Measurements from ENCODE around the gene SESTD1. TPM values are rescaled to one million over a fixed set of nuclear protein-coding genes. Genes with fewer than 3 reads are reported as not detected.

The SESTD1 gene
- total and polyA plus RNA-seq, 2 of the 8 experiments (the other 6 are each of a cell fraction or from before 2014, with no cell fraction given), result 5.2 to 49.6 TPM

DNA sequence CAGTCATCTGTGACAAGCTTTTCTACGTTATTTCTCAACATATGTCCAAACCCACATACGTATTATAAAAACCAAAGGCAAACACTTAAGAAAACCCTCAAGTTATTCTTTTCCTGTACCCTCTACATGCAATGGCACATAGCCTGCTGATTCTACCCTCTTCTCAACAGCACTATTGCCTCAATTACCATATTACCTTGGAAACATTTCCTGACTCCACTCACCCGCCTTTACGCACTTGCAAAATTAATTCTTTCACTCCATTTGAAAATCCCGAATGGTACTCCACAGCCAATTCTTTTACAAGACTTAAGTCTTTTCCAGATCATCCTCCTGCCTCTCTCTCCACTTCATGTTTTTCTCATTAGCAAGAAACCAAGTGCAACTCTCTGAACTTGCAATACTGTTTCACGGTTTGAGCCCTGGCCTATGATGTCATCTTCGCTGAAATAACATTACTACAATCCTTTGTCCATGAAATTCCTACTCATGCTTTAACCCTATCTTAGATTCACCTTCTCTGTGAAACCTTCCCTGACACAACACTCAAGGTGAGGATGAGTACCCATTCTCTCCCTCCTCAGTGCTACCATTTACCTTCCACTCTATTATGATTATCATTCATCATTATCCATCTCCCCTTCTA is 29.0 kb downstream of the SESTD1 start:
- H3K23me2 ChIP-seq (ENCODE audit: low read depth, low read length), result no peaks in the 10 kb centered on the region
- no peak overlapping the region for H4K8ac ChIP-seq (ENCODE audit: extremely low read depth, insufficient read depth, low read length)
- no peak overlapping the region for H3K4me2 ChIP-seq (ENCODE audit: insufficient read depth in 1 of 2, low read depth in 2 of 2, low read length in 2 of 2)
- H3K79me1 ChIP-seq (ENCODE audit: low read depth, low read length), result no peaks in the 10 kb centered on the region
- no peak overlapping the region for H2BK20ac ChIP-seq (ENCODE audit: low read length)
- no peak overlapping the region for H3K23ac ChIP-seq (ENCODE audit: insufficient read length)
- no peak overlapping the region for H2AK5ac ChIP-seq (ENCODE audit: low read depth, low read length)
- H3K9ac ChIP-seq (replicated peaks in 1 of 4; ENCODE audit: extremely low read depth in 1 of 4, low read depth in 3 of 4, low read length in 3 of 4), result no peak overlapping the region
- no peak overlapping the region for H2BK12ac ChIP-seq (ENCODE audit: low read depth, low read length)
- no peak overlapping the region for H4K91ac ChIP-seq (replicated peaks; ENCODE audit: insufficient read length, low read length)
- no peak overlapping the region for H2BK5ac ChIP-seq (ENCODE audit: low read depth, low read length)
- H3K14ac ChIP-seq (ENCODE audit: insufficient read length), result no peak overlapping the region
- no peaks in the 10 kb centered on the region for H4K20me1 ChIP-seq (replicated peaks in 1 of 2; ENCODE audit: control insufficient read depth in 1 of 2, insufficient read depth in 2 of 2, low read length in 2 of 2)
- H2BK15ac ChIP-seq (ENCODE audit: low read length), result no peak overlapping the region
- H3K4me1 ChIP-seq (replicated peaks in 1 of 4; ENCODE audit: control insufficient read depth in 3 of 4, insufficient read depth in 4 of 4, low read length in 3 of 4), result peaks cover 0 to 5% (median 2%) of the 10 kb centered on the region in 4 experiments; a peak in 2 of 7 replicates
- WGBS, 2 experiments (ENCODE audit: extremely low coverage in 1 of 2, insufficient coverage in 1 of 2, insufficient read length in 1 of 2, insufficient replicate concordance in 2 of 2, low coverage in 1 of 2, low lambda C conversion rate in 2 of 2, missing lambda C conversion rate in 1 of 2), result 87% methylated on average over 7 of the region's 7 CpGs; no CpG with 5 or more reads in 1 of the 2 experiments
- no peak overlapping the region for H3K4ac ChIP-seq (replicated peaks; ENCODE audit: insufficient read length, low read depth, low read length)
- H3K36me3 ChIP-seq (ENCODE audit: control insufficient read depth in 2 of 4, insufficient read depth in 4 of 4, low read length in 3 of 4), result no peaks in the 10 kb centered on the region
- ChIA-PET CTCF (ENCODE audit: partially characterized antibody) (interaction anchor here (0.6 kb wide), 1 partner anchor 44 kb away, joined by 4 read pairs; no protein-coding TSS in a partner anchor), POLR2A (ENCODE audit: partially characterized antibody) (no interaction called here)
- DNase-seq (ENCODE audit: low read depth in 1 of 2, low spot score in 2 of 2), result no peak
- no peaks in the 10 kb centered on the region for H3K9me3 ChIP-seq (ENCODE audit: insufficient read depth in 2 of 2, low read depth in 1 of 2, low read length in 1 of 2)
- H4K5ac ChIP-seq (ENCODE audit: insufficient read length, low read depth, low read length), result no peak overlapping the region
- no peak overlapping the region for H3K4me3 ChIP-seq (ENCODE audit: extremely low read depth in 1 of 4, insufficient read depth in 2 of 4, low read depth in 3 of 4, low read length in 4 of 4)
- no peak overlapping the region for H2AFZ ChIP-seq (ENCODE audit: low read length)
- H3K27me3 ChIP-seq (replicated peaks in 1 of 4; ENCODE audit: control insufficient read depth in 3 of 4, extremely low read depth in 1 of 4, insufficient read depth in 3 of 4, low read length in 3 of 4), result no peaks in the 10 kb centered on the region
- no peak overlapping the region for H2BK120ac ChIP-seq (replicated peaks; ENCODE audit: low read depth, low read length)
- no peak overlapping the region for H3K27ac ChIP-seq (ENCODE audit: low read depth, low read length)
- H3K79me2 ChIP-seq (ENCODE audit: control insufficient read depth in 1 of 2, insufficient read depth in 2 of 2, low read length in 2 of 2), result peaks cover 0 to 40% of the 10 kb centered on the region in 2 experiments; a peak in 3 of 4 replicates
- H3K56ac ChIP-seq (replicated peaks; ENCODE audit: insufficient read length, low read depth, low read length), result no peak overlapping the region
- no peak for FAIRE-seq
- no peak overlapping the region for H3K18ac ChIP-seq (ENCODE audit: extremely low read depth, low read length)
- TF ChIP-seq, protein P1, sequence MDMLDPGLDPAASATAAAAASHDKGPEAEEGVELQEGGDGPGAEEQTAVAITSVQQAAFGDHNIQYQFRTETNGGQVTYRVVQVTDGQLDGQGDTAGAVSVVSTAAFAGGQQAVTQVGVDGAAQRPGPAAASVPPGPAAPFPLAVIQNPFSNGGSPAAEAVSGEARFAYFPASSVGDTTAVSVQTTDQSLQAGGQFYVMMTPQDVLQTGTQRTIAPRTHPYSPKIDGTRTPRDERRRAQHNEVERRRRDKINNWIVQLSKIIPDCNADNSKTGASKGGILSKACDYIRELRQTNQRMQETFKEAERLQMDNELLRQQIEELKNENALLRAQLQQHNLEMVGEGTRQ (IDR thresholded peaks at IDR 0.05; ENCODE audit: low read length), result no peak
- TF ChIP-seq KDM4A (IDR thresholded peaks at IDR 0.05; ENCODE audit: low read depth, low read length, severe bottlenecking), result no peak
- TF ChIP-seq FOSL1 (IDR thresholded peaks at IDR 0.05; ENCODE audit: insufficient read depth, low read depth, low read length), result no peak
- no peak for TF ChIP-seq BCL11A (IDR thresholded peaks at IDR 0.05; ENCODE audit: low read depth in 2 of 2, low read length in 2 of 2)
- TF ChIP-seq POLR2A (IDR thresholded peaks at IDR 0.05; ENCODE audit: control extremely low read depth in 1 of 2, low read depth in 2 of 2, low read length in 2 of 2), result no peak
- no peak for TF ChIP-seq TBP (IDR thresholded peaks at IDR 0.05; ENCODE audit: low read depth, low read length)
- TF ChIP-seq POU5F1 (IDR thresholded peaks at IDR 0.05; ENCODE audit: low read depth, low read length), result no peak
- TF ChIP-seq, protein P2, sequence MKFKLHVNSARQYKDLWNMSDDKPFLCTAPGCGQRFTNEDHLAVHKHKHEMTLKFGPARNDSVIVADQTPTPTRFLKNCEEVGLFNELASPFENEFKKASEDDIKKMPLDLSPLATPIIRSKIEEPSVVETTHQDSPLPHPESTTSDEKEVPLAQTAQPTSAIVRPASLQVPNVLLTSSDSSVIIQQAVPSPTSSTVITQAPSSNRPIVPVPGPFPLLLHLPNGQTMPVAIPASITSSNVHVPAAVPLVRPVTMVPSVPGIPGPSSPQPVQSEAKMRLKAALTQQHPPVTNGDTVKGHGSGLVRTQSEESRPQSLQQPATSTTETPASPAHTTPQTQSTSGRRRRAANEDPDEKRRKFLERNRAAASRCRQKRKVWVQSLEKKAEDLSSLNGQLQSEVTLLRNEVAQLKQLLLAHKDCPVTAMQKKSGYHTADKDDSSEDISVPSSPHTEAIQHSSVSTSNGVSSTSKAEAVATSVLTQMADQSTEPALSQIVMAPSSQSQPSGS (IDR thresholded peaks at IDR 0.05; ENCODE audit: low read length), result no peak
- no peak for TF ChIP-seq RXRA (IDR thresholded peaks at IDR 0.05; ENCODE audit: insufficient read depth, low read depth, low read length)
- no peak for TF ChIP-seq RNF2 (IDR thresholded peaks at IDR 0.05; ENCODE audit: borderline replicate concordance, low read depth, low read length, missing control alignments, poor library complexity, severe bottlenecking)
